Body of pancreas (tissue), 4 donors: ENCODE measurements around the gene FRMD5.

Experiments used
- CTCF ChIP-seq, 7 experiments: fragments of 450-650 bp in 4 of 7; fragments of 200-600 bp in 3 of 7; sonication (generic) in 3 of 7; IDR thresholded peaks; one replicate each; pipeline ENCODE4 v1.5.1; 2016 to 2019; ENCODE audit warnings: antibody characterized with exemption in 7 of 7
- POLR2A ChIP-seq, 3 donors: fragments of 450-650 bp; IDR thresholded peaks; one replicate each; pipeline ENCODE4 v1.6.1; 2016; ENCODE audit warnings: antibody characterized with exemption in 3 of 3, mild to moderate bottlenecking in 2 of 3

GRCh38 chr15:44208956-44209355 lies 13.9 kb upstream of the FRMD5 start:
- no peak for TF ChIP-seq CTCF (IDR thresholded peaks at IDR 0.05)
- TF ChIP-seq POLR2A (IDR thresholded peaks at IDR 0.05), result no peak
